ENCODE data around the gene PGA3. TPM values are rescaled to one million over a fixed set of nuclear protein-coding genes. Genes with fewer than 3 reads are reported as not detected.

Gene PGA3
- total RNA-seq, 1 experiment from 2014 or later, result not detected

DNA sequence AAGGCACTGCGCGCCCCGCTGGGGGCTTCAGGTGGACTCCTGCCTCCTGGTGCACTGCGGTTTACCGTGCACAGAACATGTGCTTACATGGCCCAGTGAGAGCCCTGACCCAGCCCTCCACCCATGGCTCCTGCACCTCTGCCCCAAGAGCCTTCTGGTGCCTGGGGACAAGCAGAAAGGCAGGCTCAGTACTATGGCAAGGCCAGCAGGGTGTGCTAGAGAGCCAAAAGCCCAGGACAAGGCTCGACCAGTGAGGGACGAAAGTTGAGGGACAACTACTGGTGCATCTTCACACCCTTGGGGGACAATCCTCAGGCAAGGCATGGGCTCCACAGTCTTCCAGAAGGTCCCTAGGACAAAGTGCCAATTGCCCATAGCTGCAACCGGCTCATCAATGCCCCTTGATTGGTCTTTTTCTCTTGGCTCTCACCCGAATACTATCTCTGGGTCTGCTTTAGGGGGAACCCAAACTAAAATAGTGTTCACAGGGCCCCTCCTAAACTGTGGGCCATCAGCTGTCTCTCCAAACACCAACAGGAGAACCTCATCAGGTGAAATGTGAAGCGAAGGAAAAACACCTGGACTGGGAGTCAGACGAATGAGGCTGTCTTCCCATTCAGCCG, 51.2 kb downstream of the PGA3 start:
- DNase-seq (ENCODE audit: low read depth, low spot score) (peak; percentile 34), ATAC-seq (peak; percentile 99)
- H3K79me2 ChIP-seq (ENCODE audit: insufficient read depth, low read length), result no peaks in the 10 kb centered on the region
- H3K9me2 ChIP-seq (ENCODE audit: insufficient read depth), result no peaks in the 10 kb centered on the region
- H3K27ac ChIP-seq (ENCODE audit: low read depth, low read length), result no peak overlapping the region
- BruUV-seq (replicated peaks), result no TSS peak
- H4K20me1 ChIP-seq (ENCODE audit: insufficient read depth), result no peaks in the 10 kb centered on the region
- no peak overlapping the region for H2AFZ ChIP-seq (ENCODE audit: low read depth, low read length, poor library complexity, severe bottlenecking)
- RAD21 ChIA-PET (ENCODE audit: low non-redundant PET in 1 of 2, low total read pairs in 2 of 2, uncharacterized antibody in 2 of 2, unreplicated experiment in 2 of 2), result no interaction called here
- POLR2A ChIA-PET, result no interaction called here
- no peak overlapping the region for H3K4me2 ChIP-seq (ENCODE audit: low read length)
- H3K9ac ChIP-seq (ENCODE audit: low read length), result no peak overlapping the region
- H3K9me3 ChIP-seq (ENCODE audit: control insufficient read depth in 1 of 2, insufficient read depth in 1 of 2, low read depth in 1 of 2, low read length in 2 of 2), result no peaks in the 10 kb centered on the region
- intact Hi-C loops (cut with micrococcal nuclease), result loop anchor here (1.0 kb wide), 1 partner anchor 131 kb away; no protein-coding TSS in a partner anchor
- H3K27me3 ChIP-seq (ENCODE audit: insufficient read depth, low read length), result no peaks in the 10 kb centered on the region
- CTCF ChIA-PET, result interaction anchor here (1.1 kb wide), 1 partner anchor 131 kb away, joined by 4 read pairs; no protein-coding TSS in a partner anchor
- TF ChIP-seq RAD21 (IDR thresholded peaks at IDR 0.05; ENCODE audit: low read depth) (peak; percentile 76), SIN3A (IDR thresholded peaks at IDR 0.05; ENCODE audit: low read depth) (no peak), SP1 (IDR thresholded peaks at IDR 0.05; ENCODE audit: low read depth) (no peak), YY1 (IDR thresholded peaks at IDR 0.05; ENCODE audit: extremely low read depth, insufficient replicate concordance, low read depth, low read length) (no peak), ZFX (IDR thresholded peaks at IDR 0.05) (no peak), ELF1 (IDR thresholded peaks at IDR 0.05; ENCODE audit: borderline replicate concordance, low read depth) (no peak), ZNF274 (IDR thresholded peaks at IDR 0.05; ENCODE audit: low read depth, low read length) (no peak), TCF7L2 (IDR thresholded peaks at IDR 0.05; ENCODE audit: borderline replicate concordance, extremely low read depth, insufficient read depth, insufficient read length) (no peak), CEBPB (IDR thresholded peaks at IDR 0.05; ENCODE audit: low read depth) (no peak)
- TF ChIP-seq, protein P1, sequence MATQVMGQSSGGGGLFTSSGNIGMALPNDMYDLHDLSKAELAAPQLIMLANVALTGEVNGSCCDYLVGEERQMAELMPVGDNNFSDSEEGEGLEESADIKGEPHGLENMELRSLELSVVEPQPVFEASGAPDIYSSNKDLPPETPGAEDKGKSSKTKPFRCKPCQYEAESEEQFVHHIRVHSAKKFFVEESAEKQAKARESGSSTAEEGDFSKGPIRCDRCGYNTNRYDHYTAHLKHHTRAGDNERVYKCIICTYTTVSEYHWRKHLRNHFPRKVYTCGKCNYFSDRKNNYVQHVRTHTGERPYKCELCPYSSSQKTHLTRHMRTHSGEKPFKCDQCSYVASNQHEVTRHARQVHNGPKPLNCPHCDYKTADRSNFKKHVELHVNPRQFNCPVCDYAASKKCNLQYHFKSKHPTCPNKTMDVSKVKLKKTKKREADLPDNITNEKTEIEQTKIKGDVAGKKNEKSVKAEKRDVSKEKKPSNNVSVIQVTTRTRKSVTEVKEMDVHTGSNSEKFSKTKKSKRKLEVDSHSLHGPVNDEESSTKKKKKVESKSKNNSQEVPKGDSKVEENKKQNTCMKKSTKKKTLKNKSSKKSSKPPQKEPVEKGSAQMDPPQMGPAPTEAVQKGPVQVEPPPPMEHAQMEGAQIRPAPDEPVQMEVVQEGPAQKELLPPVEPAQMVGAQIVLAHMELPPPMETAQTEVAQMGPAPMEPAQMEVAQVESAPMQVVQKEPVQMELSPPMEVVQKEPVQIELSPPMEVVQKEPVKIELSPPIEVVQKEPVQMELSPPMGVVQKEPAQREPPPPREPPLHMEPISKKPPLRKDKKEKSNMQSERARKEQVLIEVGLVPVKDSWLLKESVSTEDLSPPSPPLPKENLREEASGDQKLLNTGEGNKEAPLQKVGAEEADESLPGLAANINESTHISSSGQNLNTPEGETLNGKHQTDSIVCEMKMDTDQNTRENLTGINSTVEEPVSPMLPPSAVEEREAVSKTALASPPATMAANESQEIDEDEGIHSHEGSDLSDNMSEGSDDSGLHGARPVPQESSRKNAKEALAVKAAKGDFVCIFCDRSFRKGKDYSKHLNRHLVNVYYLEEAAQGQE (IDR thresholded peaks at IDR 0.05; ENCODE audit: low read depth), result no peak
- TF ChIP-seq, protein P2, sequence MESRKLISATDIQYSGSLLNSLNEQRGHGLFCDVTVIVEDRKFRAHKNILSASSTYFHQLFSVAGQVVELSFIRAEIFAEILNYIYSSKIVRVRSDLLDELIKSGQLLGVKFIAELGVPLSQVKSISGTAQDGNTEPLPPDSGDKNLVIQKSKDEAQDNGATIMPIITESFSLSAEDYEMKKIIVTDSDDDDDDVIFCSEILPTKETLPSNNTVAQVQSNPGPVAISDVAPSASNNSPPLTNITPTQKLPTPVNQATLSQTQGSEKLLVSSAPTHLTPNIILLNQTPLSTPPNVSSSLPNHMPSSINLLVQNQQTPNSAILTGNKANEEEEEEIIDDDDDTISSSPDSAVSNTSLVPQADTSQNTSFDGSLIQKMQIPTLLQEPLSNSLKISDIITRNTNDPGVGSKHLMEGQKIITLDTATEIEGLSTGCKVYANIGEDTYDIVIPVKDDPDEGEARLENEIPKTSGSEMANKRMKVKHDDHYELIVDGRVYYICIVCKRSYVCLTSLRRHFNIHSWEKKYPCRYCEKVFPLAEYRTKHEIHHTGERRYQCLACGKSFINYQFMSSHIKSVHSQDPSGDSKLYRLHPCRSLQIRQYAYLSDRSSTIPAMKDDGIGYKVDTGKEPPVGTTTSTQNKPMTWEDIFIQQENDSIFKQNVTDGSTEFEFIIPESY (IDR thresholded peaks at IDR 0.05; ENCODE audit: extremely low read depth, insufficient replicate concordance, low read length), result no peak
- TF ChIP-seq, protein P3, sequence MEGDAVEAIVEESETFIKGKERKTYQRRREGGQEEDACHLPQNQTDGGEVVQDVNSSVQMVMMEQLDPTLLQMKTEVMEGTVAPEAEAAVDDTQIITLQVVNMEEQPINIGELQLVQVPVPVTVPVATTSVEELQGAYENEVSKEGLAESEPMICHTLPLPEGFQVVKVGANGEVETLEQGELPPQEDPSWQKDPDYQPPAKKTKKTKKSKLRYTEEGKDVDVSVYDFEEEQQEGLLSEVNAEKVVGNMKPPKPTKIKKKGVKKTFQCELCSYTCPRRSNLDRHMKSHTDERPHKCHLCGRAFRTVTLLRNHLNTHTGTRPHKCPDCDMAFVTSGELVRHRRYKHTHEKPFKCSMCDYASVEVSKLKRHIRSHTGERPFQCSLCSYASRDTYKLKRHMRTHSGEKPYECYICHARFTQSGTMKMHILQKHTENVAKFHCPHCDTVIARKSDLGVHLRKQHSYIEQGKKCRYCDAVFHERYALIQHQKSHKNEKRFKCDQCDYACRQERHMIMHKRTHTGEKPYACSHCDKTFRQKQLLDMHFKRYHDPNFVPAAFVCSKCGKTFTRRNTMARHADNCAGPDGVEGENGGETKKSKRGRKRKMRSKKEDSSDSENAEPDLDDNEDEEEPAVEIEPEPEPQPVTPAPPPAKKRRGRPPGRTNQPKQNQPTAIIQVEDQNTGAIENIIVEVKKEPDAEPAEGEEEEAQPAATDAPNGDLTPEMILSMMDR (IDR thresholded peaks at IDR 0.05 in 2 of 3, conservative IDR thresholded peaks at IDR 0.05 in 1 of 3; ENCODE audit: borderline replicate concordance in 1 of 3, insufficient read depth in 1 of 3, low read depth in 2 of 3, low read length in 2 of 3), result peak; percentile 58 to 89 (median 88); a peak in 5 of 6 replicates
- no peak overlapping the region for H3K4me3 ChIP-seq (replicated peaks in 1 of 2; ENCODE audit: low read depth in 1 of 2, low read length in 2 of 2)
- H3K36me3 ChIP-seq (ENCODE audit: control insufficient read depth in 1 of 2, insufficient read depth in 2 of 2, low read length in 2 of 2), result no peaks in the 10 kb centered on the region
- no peaks in the 10 kb centered on the region for H3K4me1 ChIP-seq (ENCODE audit: control insufficient read depth in 1 of 2, insufficient read depth in 2 of 2, low read length in 2 of 2)
